ENCODE measurements around the gene SCFD2.

DNA sequence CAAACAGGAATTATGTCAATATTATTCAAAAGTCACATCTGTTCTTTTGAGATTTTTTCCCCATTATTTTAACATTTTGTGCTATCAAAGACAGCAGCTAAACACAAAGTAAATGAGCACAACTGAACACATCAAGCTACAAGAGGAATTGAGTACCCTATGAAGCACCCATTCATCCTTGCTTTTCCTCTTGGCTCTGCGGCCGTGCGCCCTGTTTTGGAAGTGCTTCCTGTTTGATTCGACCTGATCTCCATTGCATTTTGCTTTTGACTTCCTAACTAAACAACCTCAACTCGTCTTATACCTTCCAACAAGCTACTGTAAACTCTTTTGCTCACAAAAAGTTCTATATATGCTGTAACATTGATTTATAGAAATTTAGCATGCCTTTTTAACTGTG, 85.0 kb downstream of the SCFD2 start:
- TF ChIP-seq TCF12 (IDR thresholded peaks at IDR 0.05) (no peak), YY1 (IDR thresholded peaks at IDR 0.05; ENCODE audit: low read depth) (no peak), EP300 (IDR thresholded peaks at IDR 0.05; ENCODE audit: borderline replicate concordance in 1 of 2, low read depth in 1 of 2, low read length in 1 of 2) (no peak), EZH2phosphoT487 (IDR thresholded peaks at IDR 0.05; ENCODE audit: borderline replicate concordance, low read depth) (no peak), NFIC (IDR thresholded peaks at IDR 0.05; ENCODE audit: borderline replicate concordance) (no peak), FOXJ3 (CRISPR knock-in tag; IDR thresholded peaks at IDR 0.05) (no peak)
- TF ChIP-seq, protein P1, sequence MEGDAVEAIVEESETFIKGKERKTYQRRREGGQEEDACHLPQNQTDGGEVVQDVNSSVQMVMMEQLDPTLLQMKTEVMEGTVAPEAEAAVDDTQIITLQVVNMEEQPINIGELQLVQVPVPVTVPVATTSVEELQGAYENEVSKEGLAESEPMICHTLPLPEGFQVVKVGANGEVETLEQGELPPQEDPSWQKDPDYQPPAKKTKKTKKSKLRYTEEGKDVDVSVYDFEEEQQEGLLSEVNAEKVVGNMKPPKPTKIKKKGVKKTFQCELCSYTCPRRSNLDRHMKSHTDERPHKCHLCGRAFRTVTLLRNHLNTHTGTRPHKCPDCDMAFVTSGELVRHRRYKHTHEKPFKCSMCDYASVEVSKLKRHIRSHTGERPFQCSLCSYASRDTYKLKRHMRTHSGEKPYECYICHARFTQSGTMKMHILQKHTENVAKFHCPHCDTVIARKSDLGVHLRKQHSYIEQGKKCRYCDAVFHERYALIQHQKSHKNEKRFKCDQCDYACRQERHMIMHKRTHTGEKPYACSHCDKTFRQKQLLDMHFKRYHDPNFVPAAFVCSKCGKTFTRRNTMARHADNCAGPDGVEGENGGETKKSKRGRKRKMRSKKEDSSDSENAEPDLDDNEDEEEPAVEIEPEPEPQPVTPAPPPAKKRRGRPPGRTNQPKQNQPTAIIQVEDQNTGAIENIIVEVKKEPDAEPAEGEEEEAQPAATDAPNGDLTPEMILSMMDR (IDR thresholded peaks at IDR 0.05): no peak
- TF ChIP-seq, protein P2, sequence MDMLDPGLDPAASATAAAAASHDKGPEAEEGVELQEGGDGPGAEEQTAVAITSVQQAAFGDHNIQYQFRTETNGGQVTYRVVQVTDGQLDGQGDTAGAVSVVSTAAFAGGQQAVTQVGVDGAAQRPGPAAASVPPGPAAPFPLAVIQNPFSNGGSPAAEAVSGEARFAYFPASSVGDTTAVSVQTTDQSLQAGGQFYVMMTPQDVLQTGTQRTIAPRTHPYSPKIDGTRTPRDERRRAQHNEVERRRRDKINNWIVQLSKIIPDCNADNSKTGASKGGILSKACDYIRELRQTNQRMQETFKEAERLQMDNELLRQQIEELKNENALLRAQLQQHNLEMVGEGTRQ (IDR thresholded peaks at IDR 0.05; ENCODE audit: borderline replicate concordance, low read depth, low read length): no peak
